A549 treated with dexamethasone at 1 μM for 4 hours (cell line): Measurements from ENCODE around the gene FLYWCH2. TPM values are rescaled to one million over a fixed set of nuclear protein-coding genes. Genes with fewer than 3 reads are reported as not detected.

Experiments used
- total RNA-seq: library from RNA; stranded (reverse); fragments of 200-300 nt; extraction: Qiagen RNA extraction; gene quantifications from 5 replicates; pipeline ENCODE4 v1.2.3, GENCODE V29; 2022

Gene FLYWCH2, protein sequence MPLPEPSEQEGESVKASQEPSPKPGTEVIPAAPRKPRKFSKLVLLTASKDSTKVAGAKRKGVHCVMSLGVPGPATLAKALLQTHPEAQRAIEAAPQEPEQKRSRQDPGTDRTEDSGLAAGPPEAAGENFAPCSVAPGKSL
- total RNA-seq, result 44.5 to 51.4 TPM (median 50.7 TPM) in 5 replicates

DNA sequence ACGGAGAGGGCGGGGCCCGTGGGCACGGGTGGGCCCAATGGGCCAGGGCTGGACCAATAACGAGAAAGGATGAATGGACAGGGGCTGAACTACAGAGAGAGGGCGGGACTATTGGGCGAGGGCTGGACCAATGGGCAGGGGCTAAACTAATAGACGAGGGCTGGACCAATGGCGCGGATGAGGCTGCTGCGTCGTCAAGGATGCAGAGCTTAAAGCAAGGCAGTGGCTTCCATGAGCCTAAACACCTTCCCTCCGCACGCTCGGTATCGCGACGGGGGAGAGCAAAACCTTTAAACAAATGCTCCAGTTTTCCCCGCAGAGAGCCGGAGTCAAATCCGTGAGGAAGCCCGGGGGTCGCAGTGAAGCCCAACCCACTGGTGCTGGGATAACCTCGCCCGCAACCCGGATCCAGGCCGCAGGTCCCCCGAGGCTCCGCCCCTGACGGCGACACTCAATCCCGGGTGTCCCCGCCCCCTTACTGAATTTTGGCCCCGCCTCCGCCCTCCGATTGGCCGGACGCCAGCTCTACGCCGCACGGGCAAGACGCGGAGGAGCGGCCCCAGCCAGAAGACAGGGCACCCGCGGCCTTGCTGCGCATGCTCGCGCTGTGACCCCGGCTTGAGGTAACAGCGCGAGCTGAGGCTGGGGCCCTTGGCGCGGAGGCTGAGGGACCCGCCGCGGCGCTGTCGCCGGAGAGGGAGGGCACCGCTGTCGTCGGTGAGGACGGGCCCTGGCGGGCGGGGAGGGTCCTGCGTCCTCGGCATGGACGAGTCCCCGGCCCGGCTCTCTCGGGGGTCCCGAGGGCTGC, at the start of gene FLYWCH2:
Gene FLYWCH2, plus strand, starts transcription at position 566 of the 808 bp plus-strand sequence. CDS start 13,235 bp downstream, outside the sequence.

DNA sequence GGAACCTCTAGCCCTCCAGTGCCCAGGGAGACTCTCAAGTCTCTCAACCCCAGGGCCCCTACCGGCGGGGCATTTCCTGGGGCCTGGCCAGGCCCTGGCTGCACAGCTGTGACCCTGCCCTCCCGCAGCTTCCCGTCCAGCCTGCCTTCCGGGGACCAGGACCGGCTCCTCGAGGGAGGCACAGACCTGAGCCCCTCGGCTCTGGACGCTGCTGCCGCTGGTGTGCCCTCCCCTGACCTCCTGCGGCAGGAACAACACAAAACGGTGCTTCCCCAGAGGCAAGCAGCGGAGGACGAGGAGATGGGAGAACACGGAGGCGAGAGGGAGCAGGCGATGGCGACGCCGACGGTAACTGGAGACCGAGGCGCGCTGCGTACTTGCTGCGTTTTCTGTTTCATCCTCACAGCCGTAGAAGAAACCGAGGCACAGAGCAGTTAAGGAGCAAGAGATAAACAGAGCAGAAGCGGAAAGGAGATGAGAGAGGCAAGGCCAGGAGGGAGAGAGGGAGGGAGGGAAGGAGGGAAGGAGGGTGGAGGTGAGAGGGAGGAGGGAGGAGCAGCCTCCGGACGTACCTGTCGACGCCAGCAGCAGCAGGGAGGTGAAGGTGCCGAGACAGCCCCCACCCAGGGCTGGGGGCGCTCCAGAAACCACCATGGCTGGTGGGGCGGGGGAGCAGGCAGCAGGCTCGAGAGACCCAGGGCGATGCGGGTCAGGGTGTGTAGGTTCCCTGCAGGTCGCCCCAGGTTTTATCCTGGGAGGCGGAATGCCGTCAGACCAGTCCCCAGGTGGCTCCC, 25.4 kb upstream of the FLYWCH2 start, which contains the start of gene PRSS22:
Gene PRSS22, minus strand, starts transcription at position 720 of the 794 bp plus-strand sequence. Its CDS starts 66 bp downstream, at position 654.

DNA sequence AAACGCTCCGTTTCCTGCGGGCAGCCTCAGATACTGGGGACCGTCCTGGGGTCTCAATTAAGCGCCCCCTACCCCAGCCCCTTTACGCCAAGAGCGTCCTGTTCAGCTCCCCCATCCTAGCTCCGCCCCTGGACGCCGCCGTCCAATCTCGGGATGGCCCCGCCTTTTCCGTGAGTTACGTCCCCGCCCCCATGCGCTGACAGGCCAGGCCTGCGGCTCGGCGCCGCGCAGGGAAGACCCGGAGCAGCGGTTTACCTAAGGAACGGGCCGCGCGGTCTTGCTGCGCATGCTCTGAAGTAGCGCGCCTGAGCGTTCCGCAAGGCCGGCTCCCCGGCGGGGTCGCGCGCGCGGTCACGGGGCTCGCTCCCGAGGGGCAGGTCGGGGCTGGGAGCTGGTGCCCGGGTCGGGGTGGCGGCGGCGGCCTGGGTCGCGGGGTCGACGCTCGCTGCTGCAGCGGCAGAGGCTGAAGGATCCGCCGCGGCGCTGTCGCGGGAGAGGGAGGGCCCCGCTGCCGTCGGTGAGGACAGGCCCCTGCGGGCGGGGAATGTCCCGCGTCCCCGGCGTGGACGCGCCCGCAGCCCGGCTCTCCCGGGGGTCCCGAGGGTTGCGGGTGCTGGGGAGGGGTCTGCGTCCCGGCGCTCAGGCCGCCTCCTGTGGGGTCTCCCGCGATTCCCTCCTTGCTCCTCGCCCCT, 28.8 kb downstream of the FLYWCH2 start, which contains the start of gene FLYWCH1:
Gene FLYWCH1, plus strand, starts transcription at position 294 of the 692 bp plus-strand sequence. CDS start 17,755 bp downstream, outside the sequence.

Other genes starting within 250 kb of the FLYWCH2 start
- 34.6 to 43.4 TPM (median 42.9 TPM) in 5 replicates for gene KCTD5, start 200.7 kb upstream of the FLYWCH2 start, total RNA-seq
- gene PRSS27, start 163.0 kb upstream of the FLYWCH2 start, total RNA-seq, result 1.1 to 2.4 TPM (median 1.5 TPM) in 5 replicates
- 272 to 485 TPM (median 450 TPM) in 5 replicates for gene SRRM2, start 130.6 kb upstream of the FLYWCH2 start, total RNA-seq
- 421 to 531 TPM (median 462 TPM) in 5 replicates for gene ELOB, start 105.9 kb upstream of the FLYWCH2 start, total RNA-seq
- gene PRSS33, start 95.7 kb upstream of the FLYWCH2 start, total RNA-seq, result not detected in 5 replicates
- not detected in 5 replicates for gene PRSS41, start 84.7 kb upstream of the FLYWCH2 start, total RNA-seq
- 0.18 to 0.19 TPM in 2 of 5 replicates, not detected in the others for gene PRSS21, start 66.0 kb upstream of the FLYWCH2 start, total RNA-seq
- gene ZG16B, start 52.9 kb upstream of the FLYWCH2 start, total RNA-seq, result 0.60 to 0.98 TPM (median 0.66 TPM) in 5 replicates
- 0.35 to 1.5 TPM (median 0.65 TPM) in 5 replicates for gene PRSS22, start 25.0 kb upstream of the FLYWCH2 start, total RNA-seq
- gene FLYWCH1, start 28.7 kb downstream of the FLYWCH2 start, total RNA-seq, result 14.4 to 27.1 TPM (median 24.6 TPM) in 5 replicates
- gene KREMEN2, start 81.1 kb downstream of the FLYWCH2 start, total RNA-seq, result 0.95 to 2.0 TPM (median 1.9 TPM) in 5 replicates
- gene PAQR4, start 86.1 kb downstream of the FLYWCH2 start, total RNA-seq, result 29.5 to 44.0 TPM (median 42.5 TPM) in 5 replicates
- gene PKMYT1, start 97.2 kb downstream of the FLYWCH2 start, total RNA-seq, result 57.1 to 92.9 TPM (median 85.4 TPM) in 5 replicates
- gene CLDN9, start 129.7 kb downstream of the FLYWCH2 start, total RNA-seq, result 0.28 to 0.43 TPM (median 0.38 TPM) in 5 replicates
- 0.14 to 0.54 TPM (median 0.31 TPM) in 5 replicates for gene CLDN6, start 135.0 kb downstream of the FLYWCH2 start, total RNA-seq
- gene TNFRSF12A, start 137.2 kb downstream of the FLYWCH2 start, total RNA-seq, result 415 to 495 TPM (median 463 TPM) in 5 replicates
- gene HCFC1R1, start 140.7 kb downstream of the FLYWCH2 start, total RNA-seq, result 224 to 248 TPM (median 238 TPM) in 5 replicates
- gene THOC6, start 140.8 kb downstream of the FLYWCH2 start, total RNA-seq, result 21.4 to 33.8 TPM (median 31.0 TPM) in 5 replicates
- gene BICDL2, start 153.7 kb downstream of the FLYWCH2 start, total RNA-seq, result 0.02 TPM in 1 of 5 replicates, not detected in the others
- 1.1 to 1.6 TPM (median 1.3 TPM) in 5 replicates for gene MMP25, start 163.3 kb downstream of the FLYWCH2 start, total RNA-seq
- gene IL32, start 182.4 kb downstream of the FLYWCH2 start, total RNA-seq, result 23.4 to 34.9 TPM (median 28.8 TPM) in 5 replicates
- gene ZSCAN10, start 216.1 kb downstream of the FLYWCH2 start, total RNA-seq, result 0.06 TPM in 1 of 5 replicates, not detected in the others
- 11.1 to 15.7 TPM (median 14.3 TPM) in 5 replicates for gene ZNF205, start 229.4 kb downstream of the FLYWCH2 start, total RNA-seq